GM18907 (cell line): ENCODE data around the gene NRL.
A peak's percentile ranks its signal among the peaks of the same experiment; 100 is the strongest.

Experiments used
- ATAC-seq: cut with Tn5 transposase; IDR thresholded peaks from one replicate; pipeline ENCODE4 v1.9.1; 2021; ENCODE audit warnings: mild to moderate bottlenecking, moderate library complexity; ENCODE audit not compliant: unreplicated experiment

The NRL gene

DNA sequence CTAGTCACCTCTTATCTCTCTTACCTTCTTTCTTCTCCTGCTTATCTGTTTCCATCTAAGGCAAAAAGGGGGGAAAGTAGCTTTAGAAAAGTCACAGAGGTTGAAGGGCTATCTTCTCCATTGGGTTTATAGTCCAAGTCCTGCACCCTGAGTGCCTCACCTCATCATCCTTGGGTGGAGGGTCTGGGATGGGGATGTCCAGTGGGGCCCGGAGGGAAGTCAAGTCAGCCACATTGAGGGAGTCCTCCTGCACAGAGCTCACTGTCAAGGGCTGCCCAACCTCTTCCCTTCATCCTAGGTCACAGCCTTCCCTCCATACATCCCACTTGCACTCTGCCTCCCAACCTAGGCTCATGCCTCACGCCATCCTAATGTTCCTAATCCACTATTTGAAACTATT is 30.5 kb upstream of the NRL start:
- no peak for ATAC-seq

DNA sequence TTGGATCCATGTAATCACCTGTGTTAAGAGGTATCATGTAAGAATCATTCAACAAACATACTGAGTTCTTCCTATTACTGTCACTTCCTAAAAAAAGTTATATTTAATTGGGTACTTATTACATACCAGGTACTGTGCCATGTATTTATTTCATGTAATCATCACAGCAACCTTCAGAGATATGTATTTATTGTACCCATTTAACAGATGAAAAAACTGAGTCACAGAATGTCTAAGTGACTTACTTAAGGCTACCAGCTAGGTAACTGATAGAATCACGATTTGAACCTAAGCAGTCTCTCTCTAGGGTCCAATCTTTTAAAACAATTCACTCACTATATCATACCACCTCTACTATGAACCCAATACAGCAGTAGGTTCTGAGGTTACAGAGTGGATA is 29.7 kb upstream of the NRL start:
- no peak for ATAC-seq

DNA sequence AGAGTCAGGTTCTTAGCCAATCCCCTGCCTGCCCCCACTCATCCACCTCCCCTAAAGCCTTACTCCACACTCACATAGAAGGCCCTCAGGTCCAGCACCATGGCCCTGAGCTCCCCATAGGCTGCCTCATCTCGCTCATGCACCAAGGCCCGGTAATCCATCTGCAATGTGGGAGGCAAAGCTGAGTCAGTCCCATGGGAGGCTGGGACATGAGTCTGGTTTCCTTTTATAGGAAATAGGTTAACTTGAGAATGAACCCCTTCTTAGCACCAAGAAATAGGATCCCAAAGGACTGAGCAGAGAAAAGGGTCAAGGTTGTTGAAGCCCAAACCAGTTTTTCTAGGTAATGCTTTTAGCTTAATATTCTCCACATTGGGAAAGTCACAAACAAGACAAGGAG is 28.8 kb upstream of the NRL start:
- no peak for ATAC-seq

DNA sequence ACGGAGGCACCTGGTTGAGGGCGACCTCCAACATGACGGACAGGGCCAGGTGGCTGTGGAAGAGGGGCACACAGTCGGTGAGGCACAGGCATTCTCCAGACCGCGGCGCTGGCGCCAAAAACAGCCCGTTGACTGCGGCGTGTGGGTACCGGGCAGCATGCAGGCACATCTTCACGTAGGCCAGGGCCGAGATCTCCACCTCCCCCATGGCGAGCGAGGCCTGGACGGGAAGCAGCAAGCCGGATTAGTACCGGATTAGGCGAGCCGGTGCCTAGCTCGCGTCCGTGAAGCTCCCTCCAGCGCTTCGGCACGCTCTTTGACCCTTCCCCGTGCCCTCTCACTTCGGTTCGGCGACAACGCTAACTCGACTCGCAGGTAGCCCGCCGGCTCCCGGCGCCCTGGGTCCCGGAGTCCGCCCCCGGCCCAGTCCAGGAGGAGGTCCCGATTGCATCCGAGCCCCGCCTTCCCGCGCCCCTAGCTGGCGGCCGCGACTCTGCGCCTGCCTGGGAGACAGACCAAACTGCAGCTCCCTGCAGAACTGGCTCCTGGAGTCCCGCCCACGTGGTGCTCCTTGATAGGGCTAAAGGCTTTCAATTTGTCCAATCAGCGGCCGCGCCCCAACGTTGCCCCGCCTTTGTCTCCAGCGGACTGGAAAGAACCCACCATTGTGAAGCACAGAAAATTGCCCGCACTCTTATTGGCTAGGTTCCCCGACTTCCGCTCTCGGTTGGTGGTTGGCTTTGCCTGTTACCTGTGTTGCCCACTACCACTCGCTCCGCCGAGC is 26.5 kb upstream of the NRL start, which contains the start of gene EMC9:
Gene EMC9, minus strand, starts transcription at position 495 of the 784 bp plus-strand sequence. Its CDS starts 287 bp downstream, at position 208.
- peak; percentile 86 for ATAC-seq

DNA sequence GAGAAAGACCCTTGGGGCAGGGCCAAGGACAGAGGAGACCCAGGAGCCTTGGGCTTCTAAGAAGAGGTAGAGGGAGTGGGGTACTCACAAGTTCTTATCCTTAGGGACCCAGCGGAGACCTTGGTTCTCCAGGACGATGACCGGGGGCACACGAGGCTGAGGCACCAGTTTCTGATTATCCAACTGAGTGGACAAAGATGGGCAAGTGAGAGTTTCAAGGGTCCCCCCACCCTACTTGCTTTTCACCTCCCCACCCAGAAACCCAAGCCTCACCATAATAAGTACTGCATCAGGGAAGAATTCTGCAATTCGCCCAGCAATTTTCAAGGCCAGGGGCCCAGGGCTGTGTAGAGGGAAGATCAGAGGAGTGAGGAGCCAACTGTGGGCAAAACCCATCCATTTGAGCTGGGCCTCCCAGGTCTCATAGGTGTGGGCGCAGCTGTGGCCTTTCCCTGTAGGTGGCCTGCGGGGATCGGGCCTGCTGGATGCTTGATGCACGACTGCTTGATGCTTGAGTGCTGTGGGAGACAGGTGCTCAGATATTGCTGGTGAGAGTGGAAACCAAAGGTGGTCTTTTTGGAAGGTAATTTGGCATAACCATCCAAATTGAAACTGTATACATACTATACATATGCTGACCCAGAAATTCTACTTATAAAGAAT is 24.7 kb upstream of the NRL start:
- no peak for ATAC-seq

DNA sequence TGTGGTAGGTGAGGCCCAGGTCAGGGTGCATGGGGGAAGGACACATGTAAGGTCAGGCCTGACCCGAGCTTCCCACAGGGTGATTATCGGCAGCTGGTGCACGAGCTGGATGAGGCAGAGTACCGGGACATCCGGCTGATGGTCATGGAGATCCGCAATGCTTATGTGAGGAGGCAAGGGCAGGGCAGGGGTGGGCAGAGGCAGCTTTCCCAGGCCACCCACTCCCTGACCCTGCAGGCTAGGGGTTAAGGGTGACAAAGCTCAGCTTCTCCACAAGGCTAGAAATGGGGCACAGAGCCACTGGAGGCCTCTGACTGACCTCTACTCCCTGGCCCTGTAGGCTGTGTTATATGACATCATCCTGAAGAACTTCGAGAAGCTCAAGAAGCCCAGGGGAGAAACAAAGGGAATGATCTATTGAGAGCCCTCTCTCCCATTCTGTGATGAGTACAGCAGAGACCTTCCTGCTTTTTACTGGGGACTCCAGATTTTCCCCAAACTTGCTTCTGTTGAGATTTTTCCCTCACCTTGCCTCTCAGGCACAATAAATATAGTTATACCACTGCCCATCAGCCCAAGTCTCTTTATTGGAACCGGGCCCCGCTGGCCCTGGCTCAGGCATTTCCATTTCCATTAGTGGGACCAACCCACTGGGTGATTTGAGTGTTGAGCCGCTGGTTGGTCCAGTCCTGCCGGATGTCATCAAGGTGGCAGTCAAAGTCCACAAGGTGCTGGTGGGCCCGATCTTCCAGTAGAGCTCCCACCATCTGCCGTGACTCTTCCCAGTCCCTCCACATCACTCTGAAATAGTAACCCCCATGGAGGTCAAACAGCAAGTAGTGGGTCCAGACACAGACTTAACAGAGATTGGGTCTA is 23.9 kb upstream of the NRL start:
- no peak for ATAC-seq

DNA sequence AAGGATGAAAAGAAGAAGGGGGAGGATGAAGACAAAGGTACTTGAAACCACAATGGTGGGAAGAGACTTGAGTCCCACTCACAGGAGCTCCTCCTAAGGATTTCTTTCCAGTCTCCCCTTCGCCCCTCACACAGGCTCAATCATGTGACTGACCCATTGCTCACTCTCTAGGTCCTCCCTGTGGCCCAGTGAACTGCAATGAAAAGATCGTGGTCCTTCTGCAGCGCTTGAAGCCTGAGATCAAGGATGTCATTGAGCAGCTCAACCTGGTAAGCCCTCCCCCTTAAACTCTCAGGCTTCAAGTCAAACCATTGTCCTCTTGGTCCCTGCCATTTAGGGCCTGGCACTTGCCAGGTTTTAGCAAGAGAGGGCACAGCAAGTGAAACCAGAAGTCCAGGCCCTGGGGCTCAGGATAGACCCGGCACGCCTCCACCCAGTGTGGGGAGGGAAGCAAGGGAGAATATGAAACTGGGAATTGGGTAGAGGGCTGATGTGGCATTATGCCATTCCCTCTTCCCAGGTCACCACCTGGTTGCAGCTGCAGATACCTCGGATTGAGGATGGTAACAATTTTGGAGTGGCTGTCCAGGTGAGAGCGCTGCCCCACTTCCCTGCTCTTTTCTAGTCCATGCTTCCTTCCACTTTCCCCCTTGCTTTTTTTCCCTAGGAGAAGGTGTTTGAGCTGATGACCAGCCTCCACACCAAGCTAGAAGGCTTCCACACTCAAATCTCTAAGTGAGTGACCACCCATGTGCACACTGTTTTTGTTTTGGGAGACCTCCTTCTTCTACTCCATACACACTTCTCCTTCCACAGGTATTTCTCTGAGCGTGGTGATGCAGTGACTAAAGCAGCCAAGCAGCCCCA is 23.0 kb upstream of the NRL start:
- no peak for ATAC-seq

DNA sequence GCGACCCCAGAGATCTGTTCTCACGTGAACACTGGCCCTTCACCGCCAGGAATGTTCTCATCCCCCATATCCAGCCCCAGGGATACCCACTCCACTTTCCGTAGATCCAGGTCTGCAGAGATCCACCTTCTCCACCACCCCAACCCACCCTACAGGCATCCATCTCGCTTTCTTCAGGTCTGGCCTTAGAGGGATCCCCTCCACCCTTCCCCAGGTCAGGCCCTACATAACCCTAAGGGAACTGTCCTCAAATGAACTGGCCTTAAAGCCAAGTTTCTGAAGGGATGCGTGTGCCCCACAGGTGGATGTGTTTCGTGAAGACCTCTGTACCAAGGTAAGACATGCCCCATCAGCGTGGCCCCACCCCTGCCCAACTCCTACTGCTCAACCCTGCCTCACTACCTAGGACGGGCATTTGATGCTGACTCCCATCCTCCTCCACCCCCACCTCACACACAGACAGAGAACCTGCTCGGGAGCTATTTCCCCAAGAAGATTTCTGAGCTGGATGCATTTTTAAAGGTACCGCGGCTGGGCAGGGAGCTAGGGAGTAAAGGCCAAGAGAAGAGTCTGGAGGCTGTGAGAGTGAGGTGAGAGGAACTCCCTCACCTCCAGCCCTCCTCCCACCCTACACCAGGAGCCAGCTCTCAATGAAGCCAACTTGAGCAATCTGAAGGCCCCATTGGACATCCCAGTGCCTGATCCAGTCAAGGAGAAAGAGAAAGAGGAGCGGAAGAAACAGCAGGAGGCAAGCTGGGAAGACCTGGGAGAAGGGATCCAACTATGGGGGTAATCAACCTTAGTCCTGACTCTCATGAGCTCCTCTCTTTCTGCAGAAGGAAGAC is 22.2 kb upstream of the NRL start:
- ATAC-seq, result no peak

DNA sequence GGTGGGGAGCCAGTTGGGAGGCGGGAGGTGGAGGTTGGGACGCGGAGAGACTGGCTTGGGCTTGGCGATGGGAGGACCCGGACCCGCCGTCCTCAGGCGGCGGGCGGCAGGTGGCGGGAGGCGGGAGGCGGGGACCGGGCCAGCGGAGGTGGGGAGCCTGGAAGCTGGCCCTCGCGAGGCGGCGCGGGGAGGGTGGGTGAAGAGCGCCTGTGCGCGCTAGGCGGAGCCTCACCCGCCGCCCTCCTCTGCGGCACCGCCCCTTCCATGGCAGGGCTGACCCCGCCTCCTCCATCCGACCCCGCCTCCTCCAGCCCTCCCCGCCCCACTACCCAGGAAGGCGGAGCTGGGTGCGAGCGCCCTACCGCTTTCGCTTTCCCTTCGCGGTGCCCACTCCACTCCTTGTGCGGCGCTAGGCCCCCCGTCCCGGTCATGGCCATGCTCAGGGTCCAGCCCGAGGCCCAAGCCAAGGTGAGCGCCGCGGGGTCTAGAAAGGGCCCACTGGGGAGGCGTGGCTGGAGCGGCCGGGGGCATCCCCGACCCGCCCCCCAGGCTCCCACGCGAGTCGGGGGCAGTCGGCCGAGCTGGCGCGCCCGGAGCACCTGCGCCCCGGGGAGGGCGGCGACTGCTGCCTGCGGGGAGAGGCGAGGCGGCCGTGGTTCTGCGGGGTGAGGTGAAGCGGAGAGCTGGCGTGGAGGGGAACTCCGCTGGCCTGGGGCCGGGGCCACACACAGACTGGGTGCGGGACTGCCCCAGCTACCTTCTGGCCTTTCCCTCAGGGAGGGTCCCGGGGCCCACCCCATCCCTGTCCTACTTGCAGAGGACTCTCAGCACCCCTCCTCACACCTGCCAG is 21.3 kb upstream of the NRL start, which contains the start of gene PSME1:
Gene PSME1, plus strand, starts transcription at position 361 of the 850 bp plus-strand sequence. Its CDS starts 69 bp downstream, at position 430.
- ATAC-seq, result peak; percentile 82

DNA sequence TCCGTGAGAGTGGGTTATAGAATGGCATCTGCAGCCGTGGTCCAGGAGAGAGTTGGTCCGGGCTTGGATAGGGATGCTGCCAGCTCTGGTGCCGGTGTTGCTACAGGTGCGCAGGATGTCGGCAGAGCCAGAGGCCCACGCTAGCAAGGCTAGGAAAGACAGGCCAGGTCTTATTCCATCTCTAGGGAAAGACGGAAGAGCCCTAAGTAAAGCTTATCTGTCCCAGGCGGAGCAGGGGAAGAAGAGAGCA is 20.8 kb upstream of the NRL start:
- ATAC-seq, result peak; percentile 6

DNA sequence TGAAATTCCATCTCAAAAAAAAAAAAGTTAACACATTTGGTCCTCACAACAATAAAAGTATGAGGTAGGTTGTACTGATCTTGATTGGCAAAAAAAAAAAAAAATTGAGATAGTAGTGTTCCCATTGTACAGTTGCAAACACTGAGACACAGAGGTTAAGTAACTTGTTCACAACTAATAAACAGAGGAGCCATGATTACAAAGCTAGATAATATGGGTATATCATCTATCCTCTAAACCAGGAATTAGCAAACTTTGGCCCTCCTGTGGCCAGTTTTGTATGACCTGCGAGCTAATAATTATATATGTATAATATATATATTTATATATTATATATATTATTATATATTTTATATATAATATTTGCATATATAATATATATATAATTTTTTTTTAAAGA is 19.0 kb upstream of the NRL start:
- ATAC-seq, result no peak

DNA sequence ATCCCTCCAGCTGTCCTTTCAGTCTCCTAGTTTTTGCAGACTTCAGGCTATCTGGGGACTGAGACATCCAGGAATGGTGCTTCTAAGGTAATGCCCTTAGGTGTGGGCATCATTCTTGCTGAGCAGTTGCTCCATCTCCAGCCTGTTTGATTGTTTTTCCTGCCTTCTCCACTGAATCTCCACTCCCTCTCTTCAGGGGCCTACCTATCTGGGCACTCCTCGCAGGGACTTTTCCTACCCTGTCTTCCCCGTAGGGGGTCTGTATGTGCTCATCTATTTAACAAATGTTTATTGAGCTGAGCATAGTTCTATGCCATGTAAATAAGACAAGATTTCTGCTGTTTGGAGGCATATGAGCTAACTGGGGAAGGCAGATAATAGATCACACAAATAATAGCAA is 18.2 kb upstream of the NRL start:
- ATAC-seq, result no peak

DNA sequence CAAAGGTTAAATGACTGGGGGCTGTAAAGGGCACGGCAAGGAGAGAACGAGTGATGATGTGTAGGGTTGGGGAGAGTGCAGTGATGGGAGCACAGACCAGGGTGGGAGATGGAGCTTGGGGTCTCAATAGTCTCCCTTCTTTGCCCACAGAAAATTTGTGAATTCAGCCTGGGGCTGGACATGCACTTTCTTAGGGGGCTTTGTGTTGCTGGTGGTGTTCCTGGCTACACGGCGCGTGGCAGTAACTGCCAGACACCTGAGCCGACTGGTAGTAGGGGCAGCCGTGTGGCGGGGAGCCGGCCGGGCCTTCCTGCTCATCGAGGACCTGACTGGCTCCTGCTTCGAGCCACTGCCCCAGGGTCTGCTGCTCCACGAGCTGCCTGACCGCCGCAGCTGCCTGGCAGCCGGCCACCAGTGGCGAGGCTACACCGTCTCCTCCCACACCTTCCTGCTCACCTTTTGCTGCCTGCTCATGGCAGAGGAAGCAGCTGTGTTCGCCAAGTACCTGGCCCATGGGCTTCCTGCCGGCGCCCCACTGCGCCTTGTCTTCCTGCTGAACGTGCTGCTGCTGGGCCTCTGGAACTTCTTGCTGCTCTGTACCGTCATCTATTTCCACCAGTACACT is 17.4 kb upstream of the NRL start:
- ATAC-seq, result no peak

DNA sequence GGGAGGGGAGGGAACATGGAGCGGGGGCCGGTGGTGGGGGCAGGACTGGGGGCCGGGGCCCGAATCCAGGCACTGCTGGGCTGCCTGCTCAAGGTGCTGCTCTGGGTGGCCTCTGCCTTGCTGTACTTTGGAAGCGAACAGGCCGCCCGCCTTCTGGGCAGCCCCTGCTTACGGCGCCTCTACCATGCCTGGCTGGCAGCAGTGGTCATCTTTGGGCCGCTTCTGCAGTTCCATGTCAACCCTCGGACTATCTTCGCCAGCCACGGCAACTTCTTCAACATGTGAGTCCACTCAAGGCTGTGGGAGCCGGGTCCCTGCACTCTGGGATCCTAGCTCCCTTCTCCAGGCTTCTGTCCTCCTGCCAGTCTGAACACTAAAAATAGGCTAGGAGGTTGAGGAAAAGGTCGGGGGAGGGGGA is 16.8 kb upstream of the NRL start:
- no peak for ATAC-seq

DNA sequence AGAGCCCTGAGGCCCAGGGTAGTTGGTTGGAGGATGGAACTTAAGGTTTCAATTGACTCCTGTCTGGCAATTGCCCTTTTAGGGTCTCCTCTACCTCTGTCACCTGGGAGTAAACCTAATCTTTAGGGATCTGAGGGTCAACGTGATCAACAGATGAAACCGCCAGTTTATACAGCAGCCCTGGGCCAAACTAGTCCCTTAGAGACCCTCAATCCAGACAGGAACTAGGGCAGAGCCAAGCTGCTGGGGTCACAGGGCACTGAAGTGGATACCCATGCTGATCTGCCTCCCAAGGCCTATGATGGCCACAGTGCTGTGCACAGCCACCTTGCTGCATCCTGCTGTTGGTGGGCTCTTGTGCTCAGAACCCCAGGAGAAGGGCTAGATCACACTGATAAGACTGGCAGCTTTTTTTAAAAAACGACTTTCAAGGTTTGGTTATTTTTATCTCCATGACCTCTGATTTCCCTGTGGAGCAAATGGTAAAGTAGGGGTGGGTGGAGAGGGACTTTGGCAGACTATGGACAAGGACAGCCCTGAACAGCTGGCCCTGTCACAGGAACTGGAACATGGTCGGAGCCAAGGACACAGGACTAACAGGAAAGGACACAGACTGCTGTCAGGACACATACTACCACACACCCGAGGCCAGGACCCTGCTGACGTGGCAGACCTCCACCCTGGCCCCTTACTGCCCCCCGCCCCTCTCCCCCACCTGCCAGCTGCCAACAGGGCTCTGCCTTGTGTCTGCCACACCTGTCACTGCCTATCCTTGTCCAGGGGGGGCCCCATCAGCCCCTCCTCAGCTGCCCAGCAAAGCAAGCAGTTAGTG is 16.2 kb upstream of the NRL start:
- ATAC-seq, result no peak

DNA sequence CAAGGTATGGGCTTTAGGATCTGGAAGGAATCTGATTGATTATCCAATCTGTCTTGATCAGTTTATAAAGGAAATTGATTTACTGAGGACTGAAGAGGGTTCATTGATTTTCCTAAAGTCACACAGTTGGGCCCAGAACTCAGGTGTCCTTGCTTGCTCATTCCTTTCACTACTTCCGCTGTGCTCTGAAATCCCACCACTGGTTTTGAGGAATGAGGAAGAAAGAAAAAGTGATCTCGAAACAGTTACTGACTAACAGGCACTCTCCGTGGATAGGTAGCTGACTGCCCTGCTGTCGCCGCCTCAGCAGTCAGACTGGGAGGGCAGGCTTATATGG is 15.6 kb upstream of the NRL start, which contains the start of gene FITM1:
Gene FITM1, plus strand, starts transcription at position 280 of the 337 bp plus-strand sequence. CDS start 905 bp downstream, outside the sequence.
- no peak for ATAC-seq

DNA sequence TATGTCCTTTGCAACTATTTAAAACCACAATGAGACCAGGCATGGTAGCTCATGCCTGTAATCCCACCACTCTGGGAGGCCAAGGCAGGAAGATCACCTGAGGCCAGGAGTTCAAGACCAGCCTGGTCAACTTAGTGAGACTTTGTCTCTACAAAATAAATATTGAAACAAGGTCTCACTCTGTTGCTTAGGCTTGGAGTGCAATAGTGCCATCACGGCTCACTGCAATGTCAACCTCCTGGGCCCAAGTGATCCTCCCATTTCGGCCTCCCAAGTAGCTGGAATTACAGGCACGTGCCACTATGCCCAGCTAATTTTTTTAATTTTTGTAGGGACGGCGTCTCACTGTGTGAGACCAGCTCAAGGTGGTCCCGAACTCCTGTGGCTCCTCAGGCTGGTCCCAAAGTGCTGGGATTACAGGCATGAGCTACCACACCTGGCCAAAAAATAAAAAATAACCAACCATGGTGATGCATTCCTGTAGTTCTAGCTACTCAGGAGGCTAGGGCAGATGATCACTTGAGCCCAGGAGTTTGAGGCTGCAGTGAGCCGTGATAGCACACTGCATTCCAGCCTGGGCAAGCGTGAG is 14.8 kb upstream of the NRL start:
- no peak for ATAC-seq
